Endothelial cell (in vitro differentiated cells): ENCODE results near the gene ASXL3. TPM values are rescaled to one million over a fixed set of nuclear protein-coding genes. Genes with fewer than 3 reads are reported as not detected.

Source experiments
- DNase-seq: peaks from one replicate; pipeline ENCODE4 v3.0.0; 2021; ENCODE audit warnings: low spot score
- H3K27ac Mint-ChIP-seq: one replicate; pipeline ENCODE4 v1.8.0; 2021; ENCODE audit warnings: mixed read lengths, inconsistent platforms; ENCODE audit not compliant: unreplicated experiment
- H3K27me3 Mint-ChIP-seq: one replicate; pipeline ENCODE4 v1.8.0; 2021; ENCODE audit warnings: mild to moderate bottlenecking, moderate library complexity, mixed read lengths, inconsistent platforms; ENCODE audit not compliant: unreplicated experiment
- H3K36me3 Mint-ChIP-seq: one replicate; pipeline ENCODE4 v1.8.0; 2021; ENCODE audit warnings: mild to moderate bottlenecking, low read depth, mixed read lengths, inconsistent platforms; ENCODE audit not compliant: unreplicated experiment
- H3K4me1 Mint-ChIP-seq: one replicate; pipeline ENCODE4 v1.8.0; 2021; ENCODE audit warnings: mild to moderate bottlenecking, mixed read lengths, inconsistent platforms; ENCODE audit not compliant: unreplicated experiment
- H3K4me3 Mint-ChIP-seq: one replicate; pipeline ENCODE4 v1.8.0; 2021; ENCODE audit warnings: mild to moderate bottlenecking, mixed read lengths, inconsistent platforms; ENCODE audit not compliant: unreplicated experiment
- H3K9me3 Mint-ChIP-seq: one replicate; pipeline ENCODE4 v1.8.0; 2021; ENCODE audit warnings: mixed read lengths, inconsistent platforms; ENCODE audit not compliant: unreplicated experiment
- total RNA-seq: library from RNA; stranded (reverse); fragmentation: NEBNext Ultra II Directional; extraction: Animal tissue kit (Norgen Biotek cat#: 25700); gene quantifications from one replicate; pipeline ENCODE4 v1.2.1, GENCODE V29; 2021; ENCODE audit not compliant: unreplicated experiment
- TF ChIP-seq, protein P1 (sequence below): fragments of 200-600 bp; sonication (generic); IDR thresholded peaks from one replicate; pipeline ENCODE4 v1.5.0; 2021; ENCODE audit warnings: antibody characterized with exemption; ENCODE audit not compliant: unreplicated experiment

The ASXL3 gene
- total RNA-seq, 1 donor from 2014 or later: 7.2 TPM

DNA sequence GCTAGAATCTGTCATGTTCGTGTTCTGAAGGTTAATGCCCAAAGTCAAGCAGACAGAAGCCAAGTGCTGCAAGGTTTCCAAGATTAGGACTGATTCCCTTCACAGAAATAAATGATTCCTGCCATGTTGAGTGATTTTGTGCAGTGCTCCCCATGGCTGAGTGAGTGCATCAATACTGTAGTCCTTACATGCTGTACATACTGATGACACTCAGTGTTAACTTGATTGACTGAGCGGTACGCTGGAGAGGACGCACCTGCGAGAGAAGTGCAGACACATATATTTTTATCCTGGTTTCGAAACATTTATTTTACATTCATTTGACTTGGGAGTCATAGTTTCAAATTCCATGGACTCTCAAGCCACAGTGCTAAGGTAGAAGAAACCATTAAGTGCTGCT, 92.0 kb downstream of the ASXL3 start:
- TF ChIP-seq, protein P1, sequence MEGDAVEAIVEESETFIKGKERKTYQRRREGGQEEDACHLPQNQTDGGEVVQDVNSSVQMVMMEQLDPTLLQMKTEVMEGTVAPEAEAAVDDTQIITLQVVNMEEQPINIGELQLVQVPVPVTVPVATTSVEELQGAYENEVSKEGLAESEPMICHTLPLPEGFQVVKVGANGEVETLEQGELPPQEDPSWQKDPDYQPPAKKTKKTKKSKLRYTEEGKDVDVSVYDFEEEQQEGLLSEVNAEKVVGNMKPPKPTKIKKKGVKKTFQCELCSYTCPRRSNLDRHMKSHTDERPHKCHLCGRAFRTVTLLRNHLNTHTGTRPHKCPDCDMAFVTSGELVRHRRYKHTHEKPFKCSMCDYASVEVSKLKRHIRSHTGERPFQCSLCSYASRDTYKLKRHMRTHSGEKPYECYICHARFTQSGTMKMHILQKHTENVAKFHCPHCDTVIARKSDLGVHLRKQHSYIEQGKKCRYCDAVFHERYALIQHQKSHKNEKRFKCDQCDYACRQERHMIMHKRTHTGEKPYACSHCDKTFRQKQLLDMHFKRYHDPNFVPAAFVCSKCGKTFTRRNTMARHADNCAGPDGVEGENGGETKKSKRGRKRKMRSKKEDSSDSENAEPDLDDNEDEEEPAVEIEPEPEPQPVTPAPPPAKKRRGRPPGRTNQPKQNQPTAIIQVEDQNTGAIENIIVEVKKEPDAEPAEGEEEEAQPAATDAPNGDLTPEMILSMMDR: no peak
- Mint-ChIP-seq H3K4me3 (no peak overlapping the region), H3K4me1 (peaks cover 6% of the 10 kb centered on the region), H3K36me3 (no peaks in the 10 kb centered on the region), H3K27ac (no peak overlapping the region), H3K9me3 (no peaks in the 10 kb centered on the region), H3K27me3 (no peaks in the 10 kb centered on the region)
- DNase-seq: no peak

DNA sequence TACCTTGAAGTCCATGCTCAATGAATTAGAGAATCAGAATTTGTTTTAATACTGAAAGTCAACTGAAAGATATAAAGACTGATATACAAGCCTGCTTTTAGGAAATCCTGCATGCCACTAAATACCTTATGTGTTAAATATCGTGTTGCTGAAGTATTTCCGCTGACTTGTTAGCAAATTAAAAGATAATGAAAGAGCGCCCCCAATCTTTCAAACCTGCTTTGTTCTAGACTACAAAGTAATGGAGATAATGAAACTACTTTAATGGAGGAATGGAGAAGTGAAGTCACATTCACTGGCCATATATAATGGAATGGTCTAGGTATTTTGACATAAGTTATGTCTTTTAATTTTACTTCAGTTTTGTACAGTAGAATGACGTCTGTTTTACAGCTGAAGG, 95.7 kb downstream of the ASXL3 start:
- no peak overlapping the region for H3K27ac Mint-ChIP-seq
- H3K36me3 Mint-ChIP-seq: no peaks in the 10 kb centered on the region
- no peaks in the 10 kb centered on the region for H3K27me3 Mint-ChIP-seq
- DNase-seq: no peak
- TF ChIP-seq, protein P1: no peak
- H3K4me3 Mint-ChIP-seq: no peak overlapping the region
- no peaks in the 10 kb centered on the region for H3K4me1 Mint-ChIP-seq
- no peaks in the 10 kb centered on the region for H3K9me3 Mint-ChIP-seq

DNA sequence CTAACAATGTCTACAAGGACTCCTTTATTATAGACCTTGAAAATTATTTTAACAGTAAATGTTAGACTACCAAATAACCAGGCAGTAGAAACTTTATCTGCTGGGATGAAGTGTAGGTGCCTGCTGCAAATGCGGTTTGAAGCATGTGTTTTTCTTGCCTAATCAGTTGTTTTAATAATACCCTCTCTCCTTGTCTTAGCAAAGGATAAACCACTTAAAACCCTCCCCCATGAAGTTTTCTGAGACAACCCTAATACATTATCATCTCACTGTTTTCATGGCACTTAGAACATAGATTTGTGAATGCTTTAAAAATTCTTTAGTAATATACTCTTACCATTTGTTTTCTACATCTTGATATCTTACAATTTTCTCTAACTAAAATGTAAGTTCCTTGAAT, 98.6 kb downstream of the ASXL3 start:
- H3K27ac Mint-ChIP-seq: no peak overlapping the region
- TF ChIP-seq, protein P1: no peak
- DNase-seq: no peak
- H3K4me3 Mint-ChIP-seq: no peak overlapping the region
- H3K9me3 Mint-ChIP-seq: no peaks in the 10 kb centered on the region
- H3K4me1 Mint-ChIP-seq: no peaks in the 10 kb centered on the region
- no peaks in the 10 kb centered on the region for H3K36me3 Mint-ChIP-seq
- H3K27me3 Mint-ChIP-seq: no peaks in the 10 kb centered on the region

DNA sequence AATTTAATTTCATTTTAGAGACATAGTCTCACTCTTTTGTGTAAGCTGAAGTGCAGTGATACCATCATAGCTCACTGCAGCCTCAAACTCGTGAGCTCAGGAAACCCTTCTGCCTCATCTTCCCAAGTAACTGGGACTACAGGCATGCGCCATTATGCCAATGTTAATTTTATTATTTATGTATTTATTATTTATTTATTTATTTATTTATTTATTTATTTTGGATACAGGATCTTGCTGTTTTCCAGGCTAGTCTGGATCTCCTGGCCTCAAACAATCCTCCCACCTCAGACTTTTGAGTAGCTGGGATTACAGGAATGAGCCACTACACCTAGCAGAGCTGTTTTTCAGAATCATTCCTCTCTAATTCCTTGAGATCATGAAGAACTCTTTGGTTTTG, 99.9 kb downstream of the ASXL3 start:
- H3K4me3 Mint-ChIP-seq: no peak overlapping the region
- no peak overlapping the region for H3K27ac Mint-ChIP-seq

DNA sequence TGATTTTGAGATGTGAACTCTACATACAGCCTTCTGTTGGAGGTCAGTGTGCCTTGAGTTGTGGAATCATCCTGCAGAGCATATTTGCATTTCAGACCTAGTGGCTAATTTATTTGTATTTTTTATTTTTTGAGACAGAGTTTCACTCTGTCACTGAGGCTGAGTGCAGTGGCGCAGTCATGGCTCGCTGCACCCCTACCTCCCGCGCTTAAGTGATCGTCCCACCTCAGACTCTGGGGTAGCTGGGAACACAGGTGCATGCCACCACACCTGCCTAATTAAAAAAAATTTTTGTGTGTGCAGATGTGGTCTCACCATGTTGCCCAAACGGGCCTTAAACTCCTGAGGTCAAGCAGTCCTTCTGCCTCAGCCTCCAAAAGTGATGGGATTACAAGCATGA, 104.4 kb downstream of the ASXL3 start:
- TF ChIP-seq, protein P1: no peak
- no peak for DNase-seq
- H3K36me3 Mint-ChIP-seq: no peaks in the 10 kb centered on the region
- H3K4me1 Mint-ChIP-seq: no peaks in the 10 kb centered on the region
- no peak overlapping the region for H3K4me3 Mint-ChIP-seq
- H3K9me3 Mint-ChIP-seq: no peaks in the 10 kb centered on the region
- no peak overlapping the region for H3K27ac Mint-ChIP-seq
- H3K27me3 Mint-ChIP-seq: no peaks in the 10 kb centered on the region

More for the DNA sequence above, 99.9 kb downstream of the ASXL3 start:
- no peaks in the 10 kb centered on the region for H3K9me3 Mint-ChIP-seq
- H3K27me3 Mint-ChIP-seq: no peaks in the 10 kb centered on the region
- TF ChIP-seq, protein P1: no peak
- no peaks in the 10 kb centered on the region for H3K36me3 Mint-ChIP-seq
- no peak for DNase-seq
- no peaks in the 10 kb centered on the region for H3K4me1 Mint-ChIP-seq
